Peyer's patch (tissue), 4 donors: ENCODE measurements around the gene CLEC3A.

ENCODE experiments used
- POLR2A ChIP-seq, 2 donors: fragments of 450-650 bp; IDR thresholded peaks; one replicate each; pipeline ENCODE4 v1.5.1; 2017; ENCODE audit warnings: antibody characterized with exemption in 2 of 2, mild to moderate bottlenecking in 2 of 2, moderate library complexity in 2 of 2
- TF ChIP-seq, protein P1 (sequence below), 6 experiments: fragments of 450-650 bp in 4 of 6; fragments of 200-600 bp in 2 of 6; sonication (generic) in 1 of 6; IDR thresholded peaks; one replicate each; pipeline ENCODE4 v1.5.1; 2017 to 2019; ENCODE audit warnings: antibody characterized with exemption in 6 of 6, mild to moderate bottlenecking in 3 of 6, moderate library complexity in 1 of 6

DNA sequence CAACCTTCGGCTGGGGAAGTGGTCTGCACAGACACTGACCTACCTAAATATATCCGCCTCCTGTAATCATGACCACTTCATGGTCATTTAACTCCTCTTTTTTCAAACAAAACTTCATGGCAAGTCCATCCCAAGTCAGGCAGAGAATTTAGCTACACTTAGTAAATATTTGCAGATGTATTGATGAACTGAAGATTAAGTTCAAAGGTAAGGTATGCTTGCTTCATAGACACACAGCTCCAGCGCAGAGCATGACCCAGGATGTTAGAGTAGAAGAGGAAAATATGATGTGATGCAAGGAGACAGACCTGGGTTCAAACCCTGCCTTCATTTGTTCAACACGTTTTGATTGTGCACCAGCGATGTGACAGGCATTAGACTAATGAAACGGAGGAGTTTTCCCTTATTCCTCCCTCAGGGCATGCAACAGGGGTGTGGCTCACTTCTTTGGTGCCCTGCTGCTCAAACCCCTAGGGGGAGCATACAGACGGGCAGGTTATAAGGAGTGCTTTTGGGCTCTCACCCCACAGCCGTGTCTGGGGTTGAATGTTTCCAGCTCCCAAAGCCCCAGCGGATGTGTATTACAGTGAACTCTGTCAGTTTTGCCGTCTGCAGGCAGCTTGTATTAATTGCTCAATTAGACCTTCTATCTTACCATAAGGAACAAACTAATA lies 23.9 kb upstream of the CLEC3A start:
- TF ChIP-seq, protein P1, sequence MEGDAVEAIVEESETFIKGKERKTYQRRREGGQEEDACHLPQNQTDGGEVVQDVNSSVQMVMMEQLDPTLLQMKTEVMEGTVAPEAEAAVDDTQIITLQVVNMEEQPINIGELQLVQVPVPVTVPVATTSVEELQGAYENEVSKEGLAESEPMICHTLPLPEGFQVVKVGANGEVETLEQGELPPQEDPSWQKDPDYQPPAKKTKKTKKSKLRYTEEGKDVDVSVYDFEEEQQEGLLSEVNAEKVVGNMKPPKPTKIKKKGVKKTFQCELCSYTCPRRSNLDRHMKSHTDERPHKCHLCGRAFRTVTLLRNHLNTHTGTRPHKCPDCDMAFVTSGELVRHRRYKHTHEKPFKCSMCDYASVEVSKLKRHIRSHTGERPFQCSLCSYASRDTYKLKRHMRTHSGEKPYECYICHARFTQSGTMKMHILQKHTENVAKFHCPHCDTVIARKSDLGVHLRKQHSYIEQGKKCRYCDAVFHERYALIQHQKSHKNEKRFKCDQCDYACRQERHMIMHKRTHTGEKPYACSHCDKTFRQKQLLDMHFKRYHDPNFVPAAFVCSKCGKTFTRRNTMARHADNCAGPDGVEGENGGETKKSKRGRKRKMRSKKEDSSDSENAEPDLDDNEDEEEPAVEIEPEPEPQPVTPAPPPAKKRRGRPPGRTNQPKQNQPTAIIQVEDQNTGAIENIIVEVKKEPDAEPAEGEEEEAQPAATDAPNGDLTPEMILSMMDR (IDR thresholded peaks at IDR 0.05): no peak
- no peak for TF ChIP-seq POLR2A (IDR thresholded peaks at IDR 0.05)
